KOPT-K1 (cell line): ENCODE results near the gene GYG2.
"Not testable (repeated sequence)": the region's sequence is repeated elsewhere in the genome, so short reads cannot be mapped to it uniquely, and the experiment has no call there.

Source experiments
- H3K27ac ChIP-seq: fragments of 200-600 bp; sonication (generic); 2 replicates; pipeline ENCODE4 v1.5.1; 2016; ENCODE audit warnings: antibody characterized with exemption, mild to moderate bottlenecking, low read depth, low read length; ENCODE audit not compliant: poor library complexity, severe bottlenecking
- H3K36me3 ChIP-seq: fragments of 200-600 bp; sonication (generic); 2 replicates; pipeline ENCODE4 v1.5.1; 2017; ENCODE audit warnings: antibody characterized with exemption, mild to moderate bottlenecking, low read length, moderate library complexity; ENCODE audit not compliant: insufficient read depth
- H3K9me3 ChIP-seq: fragments of 200-600 bp; sonication (generic); 2 replicates; pipeline ENCODE4 v1.5.1; 2017; ENCODE audit warnings: antibody characterized with exemption, low read length, mild to moderate bottlenecking; ENCODE audit not compliant: insufficient read depth, poor library complexity, severe bottlenecking

Gene GYG2

DNA sequence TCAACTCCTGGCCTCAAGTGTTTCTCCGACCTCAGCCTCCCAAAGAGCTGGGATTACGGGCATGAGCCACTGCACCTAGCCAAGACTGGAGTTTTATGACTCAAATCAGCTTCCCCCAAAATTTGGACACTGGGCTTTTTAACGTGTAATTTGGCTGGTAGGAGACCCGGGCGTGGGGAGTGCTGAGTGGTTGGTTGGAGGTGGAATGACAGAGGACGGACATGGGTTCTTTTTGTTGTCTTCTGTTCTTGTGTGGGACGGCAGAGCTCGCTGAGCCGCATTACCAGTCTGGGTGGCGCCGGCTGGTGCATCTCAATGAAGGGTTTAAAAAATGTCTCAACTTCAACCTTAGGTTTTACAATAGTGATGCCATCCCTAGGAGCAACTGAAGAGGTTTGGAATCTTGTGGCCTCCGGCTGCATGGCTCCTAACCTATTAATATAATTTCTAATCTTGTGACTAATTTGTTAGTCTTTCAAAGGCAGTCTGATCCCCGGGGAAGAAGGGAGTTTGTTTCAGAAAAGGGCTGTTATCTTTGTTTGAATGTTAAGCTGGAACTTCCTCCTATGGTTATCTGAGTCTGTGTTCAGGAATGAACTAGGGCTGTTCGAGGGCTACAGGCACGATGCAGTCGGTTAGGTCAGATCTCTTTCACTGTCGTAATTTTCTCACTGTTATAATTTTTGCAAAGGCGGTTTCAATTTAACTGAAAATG is 26.2 kb upstream of the GYG2 start:
- H3K27ac ChIP-seq, H3K36me3 ChIP-seq, H3K9me3 ChIP-seq: not testable (repeated sequence)

DNA sequence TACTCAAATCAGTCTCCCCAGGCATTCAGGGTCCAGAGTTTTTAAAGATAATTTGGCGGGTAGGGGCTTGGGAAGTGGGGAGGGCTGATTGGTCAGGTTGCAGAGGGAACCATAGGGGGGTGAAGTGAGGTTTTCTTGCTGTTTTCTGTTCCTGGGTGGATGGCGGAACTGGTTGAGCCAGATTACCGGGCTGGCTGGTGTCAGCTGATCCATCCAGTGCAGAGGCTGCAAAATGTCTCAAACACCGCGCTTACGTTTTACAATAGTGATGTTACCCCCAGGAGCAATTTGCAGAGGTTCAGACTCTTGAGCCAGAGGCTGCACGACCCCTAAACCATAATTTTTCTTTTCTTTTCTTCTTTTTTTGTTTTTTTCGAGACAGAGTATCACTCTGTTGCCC is 25.2 kb upstream of the GYG2 start:
- H3K36me3 ChIP-seq, H3K27ac ChIP-seq, H3K9me3 ChIP-seq: not testable (repeated sequence)

DNA sequence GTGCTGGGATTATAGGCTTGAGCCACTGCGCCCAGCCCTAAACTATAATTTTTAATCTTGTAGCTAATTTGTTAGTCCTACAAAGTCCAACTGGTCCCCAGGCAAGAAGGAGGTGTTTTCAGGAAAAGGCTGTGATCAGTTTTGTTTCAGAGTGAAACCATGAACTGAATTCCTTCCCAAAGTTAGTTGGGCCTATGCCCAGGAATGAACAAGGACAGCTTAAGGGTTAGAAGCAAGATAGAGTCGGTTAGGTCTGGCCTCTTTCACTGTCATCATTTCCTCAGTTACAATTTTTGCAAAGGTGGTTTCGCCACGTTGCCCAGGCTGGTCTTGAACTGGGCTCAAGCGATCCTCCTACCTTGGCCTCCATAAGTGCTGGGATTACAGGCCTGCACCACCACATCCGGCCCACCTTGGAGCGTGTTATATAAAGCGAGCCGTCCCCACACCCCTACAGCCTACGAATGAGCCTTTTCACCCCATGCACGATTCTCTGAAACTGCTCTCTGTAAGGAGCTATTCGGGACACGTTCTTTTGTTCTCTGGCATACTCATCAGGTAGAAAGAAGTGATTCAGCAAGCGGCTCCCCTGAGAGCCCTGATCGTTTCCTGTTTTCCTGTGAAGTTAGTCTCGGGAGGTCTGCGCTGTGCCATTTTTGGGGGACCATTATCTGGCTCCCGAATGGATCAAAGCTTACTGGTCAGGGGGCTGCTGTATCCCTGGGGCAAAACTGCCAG is 24.5 kb upstream of the GYG2 start:
- H3K9me3 ChIP-seq, H3K27ac ChIP-seq, H3K36me3 ChIP-seq: not testable (repeated sequence)

DNA sequence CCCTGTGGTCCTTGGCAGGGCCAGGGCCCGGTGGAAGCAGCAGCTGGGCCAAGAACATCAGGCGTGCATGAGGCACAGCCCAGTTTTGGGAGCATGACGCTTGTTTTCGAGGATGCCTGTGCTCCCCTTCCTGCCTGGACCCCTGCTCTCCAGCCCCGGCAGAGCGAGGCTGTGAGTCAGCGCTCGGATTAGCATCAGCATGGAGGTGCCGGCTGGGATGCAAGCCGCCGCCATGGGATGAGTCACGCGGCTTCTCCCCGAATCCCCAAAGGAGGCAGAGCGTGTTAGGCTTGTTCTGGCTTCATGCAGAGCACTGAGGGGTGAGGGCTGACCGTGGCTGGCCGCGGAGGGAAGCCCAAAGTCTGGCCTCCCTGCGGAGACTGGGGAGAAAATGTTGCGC is 23.9 kb upstream of the GYG2 start:
- H3K9me3 ChIP-seq, H3K36me3 ChIP-seq, H3K27ac ChIP-seq: not testable (repeated sequence)

DNA sequence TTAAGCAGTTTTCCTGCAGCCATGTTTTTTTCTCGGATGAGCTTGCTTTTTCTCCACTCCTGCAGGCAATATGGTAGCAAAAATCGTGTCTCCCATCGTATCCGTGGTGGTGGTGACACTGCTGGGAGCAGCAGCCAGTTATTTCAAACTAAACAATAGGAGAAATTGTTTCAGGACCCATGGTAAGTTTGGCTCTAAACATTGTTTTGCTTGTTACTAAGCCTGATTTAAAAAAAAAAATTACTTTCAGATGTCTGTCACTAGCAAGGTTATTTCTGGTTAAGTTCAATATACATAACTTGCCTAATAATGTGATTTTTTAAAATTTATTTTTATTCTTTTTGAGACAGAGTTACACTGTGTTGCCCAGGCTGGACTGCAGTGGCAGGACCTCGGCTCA is 17.5 kb upstream of the GYG2 start:
- Histone ChIP-seq H3K9me3 (no peaks in the 10 kb centered on the region), H3K27ac (no peak overlapping the region), H3K36me3 (no peaks in the 10 kb centered on the region)

DNA sequence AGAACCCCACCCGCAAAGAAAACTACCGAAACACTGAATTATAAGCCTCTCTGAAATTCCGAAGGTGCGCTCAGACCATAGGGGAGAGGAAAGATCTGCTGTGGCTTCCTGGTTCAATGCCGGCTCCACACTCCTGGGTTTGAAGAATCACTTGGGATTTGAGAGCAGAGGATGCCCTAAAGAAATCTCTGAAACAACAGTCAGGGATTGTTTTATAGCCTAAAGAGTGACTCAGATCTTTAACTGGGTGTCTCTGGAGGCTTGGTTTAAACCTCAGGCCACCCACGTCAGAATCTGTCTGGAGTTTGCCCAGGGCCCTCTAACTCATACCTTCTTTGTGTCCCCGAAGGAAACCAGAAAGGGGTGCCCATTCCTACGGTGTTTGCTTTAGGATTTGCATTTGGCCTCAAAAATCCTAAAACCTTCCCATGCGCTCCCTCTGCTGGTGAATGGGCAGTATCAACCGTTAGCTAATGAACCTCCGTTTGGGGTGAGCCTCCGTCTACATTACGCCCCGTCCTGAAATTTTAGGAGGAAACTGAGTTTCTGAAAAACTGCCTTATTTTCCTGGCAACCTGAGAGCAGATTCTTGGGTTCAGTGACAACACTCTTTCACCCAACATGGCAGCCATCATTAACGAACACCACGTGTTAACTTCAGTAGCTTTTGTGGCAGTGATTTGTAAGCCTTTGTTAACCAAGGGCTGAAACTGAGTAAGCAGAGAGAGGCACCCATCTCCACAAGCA is 16.4 kb upstream of the GYG2 start:
- not testable (repeated sequence) for H3K36me3 ChIP-seq, H3K9me3 ChIP-seq
- H3K27ac ChIP-seq, result peak overlapping the region; percentile 64

DNA sequence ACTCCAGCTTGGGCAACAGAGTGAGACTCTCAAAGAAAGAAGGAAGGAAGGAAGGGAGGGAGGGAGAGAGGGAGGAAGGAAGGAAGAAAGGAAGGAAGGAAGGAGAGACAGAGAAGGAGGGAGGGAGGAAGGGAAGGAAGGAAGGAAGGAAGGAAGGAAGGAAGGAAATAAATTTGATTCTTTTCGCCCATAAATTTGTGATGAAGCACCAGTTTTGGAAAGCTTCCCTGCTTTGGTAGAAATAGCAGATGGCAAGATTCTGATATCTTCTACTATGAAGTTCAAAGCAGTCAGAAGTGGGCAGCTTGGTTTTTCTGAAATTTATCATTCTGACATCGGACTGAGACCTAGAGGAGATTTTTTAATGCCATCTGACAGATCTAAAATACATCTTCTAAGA is 11.7 kb upstream of the GYG2 start:
- Histone ChIP-seq H3K27ac (peak overlapping the region; percentile 20), H3K36me3 (no peaks in the 10 kb centered on the region), H3K9me3 (no peaks in the 10 kb centered on the region)

DNA sequence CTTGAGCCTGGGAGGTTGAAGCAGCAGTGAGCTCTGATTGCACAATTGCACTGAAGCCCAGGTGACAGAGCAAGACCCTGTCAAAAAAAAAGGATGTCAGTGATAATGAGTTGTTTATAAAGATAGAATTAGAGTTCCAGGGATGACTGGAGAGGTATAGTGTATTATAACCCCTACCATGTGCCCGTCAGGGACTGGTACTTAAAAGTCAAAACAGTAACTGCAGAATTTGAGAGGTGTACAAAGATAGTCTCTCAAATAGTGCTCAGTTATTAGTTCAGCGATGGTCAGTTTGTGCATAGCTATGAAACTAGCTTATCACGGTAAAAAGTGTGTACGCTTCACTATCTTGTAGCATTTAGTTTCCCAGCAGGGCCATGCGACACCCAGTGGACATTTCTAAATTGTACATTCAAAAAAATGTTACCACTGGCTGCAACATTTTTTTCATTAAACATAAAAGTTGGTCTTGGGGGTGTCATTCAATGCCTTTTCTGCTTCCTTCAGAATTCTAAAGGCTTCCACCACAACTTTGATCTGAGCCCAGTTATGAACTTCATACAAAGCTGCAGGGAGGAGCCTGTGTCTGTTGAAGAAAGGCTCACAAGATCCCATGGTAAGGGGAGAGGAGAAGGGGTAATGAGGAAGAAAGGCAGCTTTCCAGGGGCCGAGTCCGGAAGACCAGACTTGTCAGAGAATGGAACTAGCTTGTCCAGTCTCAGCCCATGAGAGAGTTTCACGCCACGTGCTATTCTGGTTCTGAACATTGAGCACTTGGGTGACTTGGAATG is 9.2 kb upstream of the GYG2 start:
- H3K27ac ChIP-seq, result peak overlapping the region; percentile 65
- H3K36me3 ChIP-seq, result no peaks in the 10 kb centered on the region
- no peaks in the 10 kb centered on the region for H3K9me3 ChIP-seq

DNA sequence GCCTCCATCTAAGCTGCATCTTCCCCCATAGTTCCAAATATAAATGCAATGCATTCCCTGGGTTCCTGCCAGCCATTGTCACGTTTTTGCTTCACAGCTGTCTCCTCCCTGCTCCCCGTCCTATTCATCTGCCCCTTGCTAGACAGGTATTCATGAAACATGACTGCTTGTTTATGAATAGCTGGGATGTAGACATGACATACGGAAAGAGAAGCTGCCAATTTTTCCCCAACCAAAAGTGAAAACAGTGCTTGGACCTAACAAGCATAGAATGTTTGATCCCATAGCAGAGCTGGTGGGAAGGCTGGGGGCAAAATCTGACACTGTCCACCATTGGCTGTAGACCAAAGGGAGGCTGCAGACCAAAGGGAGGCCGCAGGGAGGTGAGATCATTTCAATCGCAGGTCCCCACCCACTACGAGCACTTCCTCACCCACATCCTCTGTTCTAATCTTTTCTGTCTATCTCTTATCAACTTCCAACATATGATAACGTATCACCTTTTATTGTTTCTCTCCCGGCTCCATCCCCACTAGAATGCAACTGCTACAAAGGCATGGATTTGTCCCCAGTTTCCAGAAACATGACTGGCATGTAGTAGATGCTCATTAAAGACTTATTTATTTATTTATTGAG is 8.5 kb upstream of the GYG2 start:
- Histone ChIP-seq H3K9me3 (no peaks in the 10 kb centered on the region), H3K36me3 (no peaks in the 10 kb centered on the region), H3K27ac (peak overlapping the region; percentile 65)

DNA sequence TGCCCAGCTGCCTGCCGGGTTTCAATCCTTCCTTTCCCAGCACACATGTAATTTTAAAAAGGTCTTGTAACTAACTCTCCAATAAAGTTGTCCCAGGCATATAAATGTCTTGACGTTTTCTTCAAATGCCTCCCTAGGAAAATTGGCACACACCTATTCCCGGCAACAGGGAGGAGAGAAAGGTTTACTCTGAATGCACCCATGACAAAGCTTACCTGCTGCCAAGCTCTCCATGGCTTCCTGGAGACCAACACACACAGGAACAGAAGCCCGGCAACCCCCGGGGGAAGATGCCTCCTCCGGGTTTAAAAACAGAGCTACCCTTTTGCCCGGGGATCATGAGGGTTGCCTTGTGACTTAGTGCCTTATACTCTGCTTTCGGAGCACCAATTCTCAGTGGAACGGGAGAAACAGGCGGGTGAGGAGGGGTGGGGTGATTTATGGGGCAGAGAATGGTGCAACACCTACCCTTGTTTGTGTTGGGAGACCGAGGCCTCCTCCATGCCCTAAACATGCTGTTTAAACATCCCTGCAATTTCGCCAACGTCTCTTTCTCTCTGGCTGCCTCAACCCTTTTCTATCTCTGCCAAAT is 4.8 kb upstream of the GYG2 start:
- Histone ChIP-seq H3K9me3 (no peaks in the 10 kb centered on the region), H3K27ac (no peak overlapping the region), H3K36me3 (no peaks in the 10 kb centered on the region)

DNA sequence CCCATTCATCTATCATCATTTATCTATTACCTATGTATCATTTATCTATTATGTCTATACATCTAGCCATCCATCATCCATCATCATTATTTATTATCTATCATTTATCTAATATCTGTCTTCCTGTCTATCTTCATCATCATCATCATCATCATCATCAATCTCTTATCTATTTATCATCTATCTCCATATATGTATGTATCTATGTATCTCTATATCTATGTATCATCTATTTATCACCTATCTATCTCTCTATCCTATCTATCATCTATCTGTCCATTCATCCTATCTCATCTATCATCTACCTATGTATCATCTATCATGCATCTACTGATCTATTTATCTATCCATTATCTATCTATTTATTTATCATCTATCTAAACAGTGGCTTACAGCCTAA is 3.8 kb upstream of the GYG2 start:
- no peaks in the 10 kb centered on the region for H3K36me3 ChIP-seq
- no peak overlapping the region for H3K27ac ChIP-seq
- no peaks in the 10 kb centered on the region for H3K9me3 ChIP-seq

DNA sequence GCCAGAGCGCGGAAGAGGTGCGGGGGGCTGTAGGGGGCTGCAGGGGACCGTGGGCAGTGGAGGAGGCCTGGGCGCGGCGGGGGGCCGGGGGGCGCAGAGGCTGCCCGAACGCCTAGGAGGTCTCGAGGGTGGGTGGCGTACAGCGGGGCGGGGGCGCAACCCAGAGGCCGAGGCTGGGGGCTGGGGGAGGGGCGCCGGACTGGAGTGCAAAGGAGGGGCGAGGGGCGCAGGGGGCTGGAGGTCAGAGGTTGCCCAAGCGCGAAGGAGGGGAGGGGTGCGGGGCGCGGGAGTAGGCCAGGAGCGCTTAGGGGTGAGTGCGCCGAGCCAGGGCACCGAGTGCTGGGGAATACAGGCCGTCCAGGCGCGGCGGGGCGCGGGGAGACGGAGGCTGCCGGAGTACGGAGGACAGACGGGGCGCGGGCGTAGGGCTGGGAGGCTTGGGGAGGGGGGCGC is 255 bp downstream of the GYG2 start:
- Histone ChIP-seq H3K27ac (no peak overlapping the region), H3K36me3 (no peaks in the 10 kb centered on the region), H3K9me3 (no peaks in the 10 kb centered on the region)

DNA sequence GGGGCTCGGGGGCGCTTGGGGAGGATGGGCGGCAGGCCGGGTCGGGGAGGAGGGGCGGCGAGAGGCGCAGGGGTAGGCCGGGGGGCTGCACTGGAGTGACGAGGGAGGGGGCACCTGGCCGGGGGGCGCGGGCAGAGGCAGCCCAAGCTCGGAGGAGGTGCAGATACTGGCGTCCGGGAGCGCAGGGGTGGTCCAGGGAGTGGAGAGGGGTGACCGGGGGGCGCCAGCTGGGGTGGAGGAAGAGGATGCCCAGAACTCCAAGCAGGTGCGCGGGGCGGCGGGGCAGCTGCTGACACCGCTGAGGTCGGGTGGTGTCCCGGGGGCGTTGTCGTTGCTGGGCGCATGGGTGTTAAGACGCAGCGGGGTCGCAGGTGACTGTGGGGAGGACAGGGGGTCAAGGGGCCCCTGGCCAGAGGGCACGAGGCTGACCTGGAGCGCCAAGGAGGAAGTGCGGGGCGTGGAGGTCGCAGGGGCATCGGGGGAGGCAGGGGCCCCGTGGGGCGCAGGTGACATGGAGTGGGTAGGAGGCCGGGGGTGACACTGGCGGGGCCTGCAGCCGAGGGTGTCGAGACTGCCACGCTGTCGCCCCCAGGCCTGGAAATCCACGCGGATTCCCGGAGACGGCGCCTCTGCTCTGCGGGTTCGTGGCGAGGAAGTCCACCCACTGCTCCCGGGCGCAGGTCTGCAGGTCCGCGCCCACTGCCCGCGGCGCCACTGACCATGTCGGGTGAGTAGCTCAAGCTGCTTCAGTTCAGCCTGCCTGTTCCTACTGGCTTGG is 928 bp downstream of the GYG2 start:
- no peaks in the 10 kb centered on the region for H3K9me3 ChIP-seq
- H3K27ac ChIP-seq, result no peak overlapping the region
- no peaks in the 10 kb centered on the region for H3K36me3 ChIP-seq
